Fibroblast of peridontal ligament (primary cell): ENCODE measurements around the gene FRYL.
"Not testable (repeated sequence)": the region's sequence is repeated elsewhere in the genome, so short reads cannot be mapped to it uniquely, and the experiment has no call there.

Experiments used
- DNase-seq: peaks from one replicate; pipeline ENCODE4 v3.0.0-alpha.2; 2010; ENCODE audit errors: extremely low read depth

FRYL gene

GRCh38 chr4:48746608-48747362, 33.3 kb downstream of the FRYL start:
- DNase-seq = no peak

GRCh38 chr4:48745223-48745622, 34.9 kb downstream of the FRYL start:
- not testable (repeated sequence) for DNase-seq

DNA sequence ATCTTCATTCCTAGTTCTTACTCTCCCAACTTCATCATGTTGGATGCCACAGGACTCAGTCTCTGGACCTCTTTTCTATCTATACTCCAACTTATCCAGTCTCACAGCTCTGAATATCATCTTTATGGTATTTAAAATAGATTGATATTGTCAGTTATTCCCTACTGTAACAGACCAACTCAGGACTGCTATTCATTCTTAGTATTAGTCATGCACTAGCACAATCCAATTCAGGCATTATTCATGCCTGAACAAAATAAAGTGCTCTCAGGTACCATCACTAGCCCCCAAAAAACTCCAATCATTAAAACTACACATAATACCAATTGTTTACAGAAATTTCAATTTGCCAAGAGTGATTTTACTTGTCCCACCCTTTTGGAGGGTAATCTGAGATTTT, 37.7 kb downstream of the FRYL start:
- no peak for DNase-seq

GRCh38 chr4:48739560-48740019, 40.5 kb downstream of the FRYL start:
- no peak for DNase-seq

DNA sequence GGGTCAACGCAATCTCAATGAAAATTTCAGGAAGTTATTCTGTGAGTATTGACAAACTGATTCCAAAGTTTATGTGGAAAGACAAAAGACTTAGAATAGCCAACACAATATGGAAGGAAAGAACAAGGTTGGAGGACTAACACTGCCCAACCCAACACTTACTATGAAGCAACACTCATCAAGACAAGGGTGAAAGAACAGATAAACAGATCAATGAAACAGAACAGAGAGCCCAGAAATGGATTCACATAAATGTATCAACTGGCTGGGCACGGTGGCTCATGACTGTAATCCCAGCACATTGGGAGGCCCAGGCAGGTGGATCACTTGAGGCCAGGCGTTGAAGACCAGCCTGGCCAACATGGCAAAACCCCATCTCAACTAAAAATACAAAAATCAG, 41.2 kb downstream of the FRYL start:
- no peak for DNase-seq

DNA sequence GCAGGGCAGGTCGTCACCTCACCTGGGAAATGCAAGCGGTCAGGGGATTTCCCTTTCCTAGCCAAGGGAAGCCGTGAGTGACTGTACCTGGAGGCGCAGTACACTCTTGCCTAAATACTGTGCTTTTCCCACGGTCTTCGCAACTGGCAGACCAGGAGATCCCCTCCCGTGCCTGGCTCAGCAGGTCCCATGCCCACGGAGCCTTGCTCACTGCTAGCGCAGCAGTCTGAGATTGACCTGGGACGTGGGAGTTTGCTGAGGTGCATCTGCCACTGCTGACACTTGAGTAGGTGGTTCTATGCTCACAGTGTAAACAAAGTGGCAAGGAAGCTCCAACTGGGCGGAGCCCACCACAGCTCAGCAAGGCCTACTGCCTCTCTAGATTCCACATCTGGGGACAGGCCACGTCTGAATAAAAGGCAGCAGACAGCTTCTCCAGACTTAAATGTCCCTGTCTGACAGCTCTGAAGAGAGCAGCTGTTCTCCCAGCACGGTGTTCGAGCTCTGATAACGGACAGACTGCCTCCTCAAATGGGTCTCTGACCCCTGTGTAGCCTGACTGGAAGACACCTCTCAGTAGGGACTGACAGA, 51.1 kb downstream of the FRYL start:
- not testable (repeated sequence) for DNase-seq

- no peak for DNase-seq
Measured at GRCh38 chr4:48727666-48728459, 52.2 kb downstream of the FRYL start.

DNA sequence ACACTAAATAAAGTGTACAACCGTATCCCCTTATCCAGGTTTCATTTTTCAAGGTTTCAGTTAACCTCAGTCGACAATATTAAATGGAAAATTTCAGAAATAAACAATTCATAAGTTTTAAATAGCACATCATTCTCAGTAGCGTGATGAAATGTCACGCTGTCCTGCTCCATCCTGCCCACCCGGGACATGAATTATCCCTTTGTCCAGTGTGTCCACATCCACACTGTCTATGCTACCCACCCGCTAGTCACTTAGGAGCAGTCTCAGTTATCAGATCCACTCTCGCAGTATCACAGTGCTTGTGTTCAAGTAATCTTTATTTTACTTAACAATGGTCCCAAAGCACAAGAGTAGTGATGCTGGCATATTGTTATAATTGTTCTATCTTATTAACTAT, 54.7 kb downstream of the FRYL start:
- DNase-seq = no peak

GRCh38 chr4:48722509-48723446, 57.3 kb downstream of the FRYL start:
- DNase-seq = no peak

DNA sequence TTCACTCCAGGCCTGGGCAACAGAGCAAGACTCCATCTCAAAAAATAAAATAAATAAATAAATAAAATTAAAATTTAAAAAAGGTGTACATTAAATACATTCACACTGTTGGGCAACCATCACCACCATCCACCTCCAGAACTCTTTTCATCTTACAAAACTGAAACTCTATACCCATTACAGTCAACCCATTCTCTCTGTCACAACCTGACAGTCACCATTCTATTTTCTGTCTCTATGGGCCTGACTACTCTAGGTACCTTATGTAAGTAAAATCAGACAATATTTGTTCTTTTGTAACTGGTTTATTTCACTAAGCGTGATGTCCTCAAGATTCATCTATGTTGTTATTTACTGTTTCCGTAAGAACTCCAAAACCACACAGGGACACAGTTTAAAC, 59.6 kb downstream of the FRYL start:
- DNase-seq = no peak

DNA sequence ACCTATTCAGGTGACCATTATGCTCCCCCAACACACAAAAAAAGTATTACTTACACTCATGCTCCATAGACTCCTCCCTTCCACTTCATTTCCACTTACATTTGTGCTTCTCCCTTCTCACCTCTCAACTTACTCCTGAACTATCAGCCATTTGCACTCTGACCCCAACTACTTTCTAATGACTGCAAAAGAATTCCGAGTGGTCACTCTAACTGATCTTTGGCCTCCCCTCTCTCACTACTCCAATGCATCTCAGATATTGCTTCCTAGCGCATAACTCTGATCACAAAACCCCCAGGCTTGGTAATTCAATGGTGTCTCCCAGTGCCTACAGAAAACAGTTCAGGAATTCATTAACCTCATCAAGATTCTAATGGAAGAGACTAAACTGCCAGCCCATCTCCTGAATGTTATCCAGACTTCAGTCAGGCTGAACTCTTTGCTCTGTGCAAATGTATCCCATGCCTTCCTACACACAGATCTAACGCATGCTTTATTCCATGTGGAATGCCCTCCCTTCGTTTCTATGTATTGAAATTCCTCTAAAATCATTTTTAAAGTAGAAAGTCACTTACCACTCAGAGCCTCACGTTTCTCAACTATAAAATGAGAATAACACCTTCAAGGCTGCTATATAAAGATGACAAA, 61.1 kb downstream of the FRYL start:
- DNase-seq = no peak

- DNase-seq = not testable (repeated sequence)
Measured at GRCh38 chr4:48716285-48716684, 63.8 kb downstream of the FRYL start.

DNA sequence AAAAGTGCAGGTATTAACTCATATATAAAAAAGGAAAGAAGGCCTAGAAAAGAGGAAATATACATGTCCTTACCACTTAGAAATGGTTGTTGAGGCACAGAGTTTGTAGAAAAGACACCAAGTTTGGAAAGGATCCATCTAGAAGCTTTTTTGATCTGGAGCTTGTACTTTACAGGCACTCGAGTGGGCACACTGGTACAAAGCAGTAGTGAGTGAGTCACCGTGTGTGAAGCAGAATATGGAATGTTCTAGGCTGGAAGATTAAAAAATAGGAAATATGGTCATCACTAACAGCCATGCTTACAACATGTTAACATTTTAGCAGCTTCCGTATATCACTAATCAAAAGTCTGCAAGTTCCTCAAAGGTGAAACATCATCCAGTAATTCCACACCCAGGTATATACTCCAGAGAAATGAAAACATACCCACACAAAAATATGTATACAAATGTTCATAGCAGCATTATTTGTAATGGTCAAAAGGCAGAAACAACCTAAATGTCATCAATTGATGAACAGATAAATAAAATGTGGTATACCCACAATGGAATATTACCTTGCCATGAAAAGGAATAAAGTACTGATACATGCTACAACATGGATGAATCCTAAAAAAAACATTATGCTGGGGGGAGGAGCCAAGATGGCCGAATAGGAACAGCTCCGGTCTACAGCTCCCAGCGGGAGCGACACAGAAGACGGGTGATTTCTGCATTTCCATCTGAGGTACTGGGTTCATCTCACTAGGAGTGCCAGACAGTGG, 69.5 kb downstream of the FRYL start:
- no peak for DNase-seq

DNA sequence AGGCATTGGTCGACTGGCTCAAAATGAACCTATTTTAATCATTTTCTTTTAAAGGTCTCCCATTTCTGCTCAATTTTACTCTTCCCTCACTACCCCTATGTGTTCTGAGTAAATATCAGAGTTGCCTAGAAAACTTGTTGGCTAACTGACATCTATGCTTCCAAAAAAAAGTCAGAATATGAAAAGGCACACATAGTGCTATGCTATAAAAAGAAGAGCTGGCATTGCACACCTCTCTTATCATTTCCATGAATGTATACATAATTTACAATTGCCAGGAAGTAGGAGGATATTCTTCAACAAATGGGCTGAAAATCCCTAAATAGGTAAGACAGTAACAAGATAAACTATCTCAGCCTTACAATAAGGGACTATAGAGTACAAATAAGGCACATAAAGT, 70.2 kb downstream of the FRYL start:
- no peak for DNase-seq

DNA sequence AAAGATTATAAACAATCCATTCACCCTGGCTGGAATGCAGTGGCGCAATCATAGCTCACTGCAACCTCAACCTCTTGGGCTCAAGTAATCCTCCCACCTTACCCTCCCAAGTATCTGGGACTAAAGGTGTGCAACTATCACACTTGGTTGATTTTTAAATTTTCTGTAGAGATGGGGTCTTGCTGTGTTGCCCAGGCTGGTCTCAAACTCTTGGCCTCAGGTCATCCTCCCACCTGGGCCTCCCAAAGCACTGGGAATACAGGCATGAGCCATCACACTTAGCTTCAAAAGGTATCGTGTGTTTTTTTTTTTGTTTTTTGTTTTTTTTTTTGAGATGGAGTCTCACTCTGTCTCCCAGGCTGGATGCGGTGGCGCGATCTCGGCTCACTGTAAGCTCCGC, 71.5 kb downstream of the FRYL start:
- no peak for DNase-seq

DNA sequence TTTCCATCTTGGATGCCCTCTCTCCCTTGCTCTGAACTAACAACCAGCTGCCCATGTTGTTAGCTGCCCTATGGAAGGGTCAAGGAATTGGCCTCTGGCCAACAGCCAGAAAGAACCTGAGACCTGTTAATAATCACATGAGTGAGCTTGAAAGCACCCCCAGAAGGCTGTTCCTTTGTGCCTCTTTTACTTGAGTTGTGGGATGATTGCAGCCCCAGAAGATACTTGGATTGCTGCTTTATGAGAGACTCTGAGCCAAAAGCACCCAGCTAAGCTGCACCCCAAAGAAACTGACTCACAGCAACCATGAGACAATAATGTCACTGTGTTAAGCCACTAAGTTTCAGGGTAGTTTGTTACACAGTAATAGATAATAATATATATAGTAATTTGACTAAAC, 73.3 kb downstream of the FRYL start:
- DNase-seq = no peak

DNA sequence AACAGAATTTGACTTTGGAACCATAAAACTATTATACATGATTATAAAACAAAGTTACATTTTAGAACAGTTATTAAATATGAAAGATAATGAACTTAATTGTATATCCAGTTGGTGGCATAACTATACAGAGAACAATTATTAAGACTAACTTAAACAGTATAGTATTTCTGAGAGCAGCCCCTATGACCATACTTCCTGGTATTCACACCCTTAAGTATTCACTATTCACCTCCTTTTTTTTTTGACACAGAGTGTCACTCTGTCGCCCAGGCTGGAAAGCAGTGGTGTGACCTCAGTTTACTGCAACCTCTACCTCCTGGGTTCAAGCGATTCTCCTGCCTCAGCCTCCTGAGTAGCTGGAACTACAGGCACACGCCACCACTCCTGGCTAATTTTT, 74.5 kb downstream of the FRYL start:
- no peak for DNase-seq

- no peak for DNase-seq
Measured at GRCh38 chr4:48704091-48704802, 75.8 kb downstream of the FRYL start.

DNA sequence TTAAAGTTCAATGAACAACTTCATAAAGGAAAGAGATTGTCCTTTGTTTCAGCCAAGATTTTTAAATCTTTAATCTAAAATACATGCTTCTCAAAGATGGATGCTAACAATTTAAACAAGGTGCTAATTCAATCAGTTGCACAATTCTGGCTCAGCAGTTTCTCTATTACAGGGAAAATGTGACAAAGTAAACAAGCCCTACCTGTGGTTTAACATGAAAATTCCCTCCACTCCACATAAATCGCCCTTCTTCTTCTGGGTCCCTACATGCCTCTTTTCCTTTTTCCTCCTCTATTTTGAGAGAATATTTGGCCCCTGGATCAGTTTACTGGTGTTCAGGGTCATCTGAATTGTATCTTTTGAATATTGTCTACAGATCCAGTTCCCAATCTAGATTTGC, 80.6 kb downstream of the FRYL start:
- DNase-seq = no peak
